ENCODE measurements around the gene PPM1D.
"Not testable (repeated sequence)": the region's sequence is repeated elsewhere in the genome, so short reads cannot be mapped to it uniquely, and the experiment has no call there.

PPM1D gene

GRCh38 chr17:60593441-60594036 lies 6.5 kb upstream of the PPM1D start:
- not testable (repeated sequence) for DNase-seq (ENCODE audit: low read depth)

GRCh38 chr17:60594170-60594569 lies 5.8 kb upstream of the PPM1D start:
- DNase-seq (ENCODE audit: low read depth) = not testable (repeated sequence)

- DNase-seq (ENCODE audit: low read depth) = no peak
Measured at GRCh38 chr17:60594734-60595133, 5.3 kb upstream of the PPM1D start.

- no peak for DNase-seq (ENCODE audit: low read depth)
Measured at GRCh38 chr17:60597297-60597696, 2.7 kb upstream of the PPM1D start.

DNA sequence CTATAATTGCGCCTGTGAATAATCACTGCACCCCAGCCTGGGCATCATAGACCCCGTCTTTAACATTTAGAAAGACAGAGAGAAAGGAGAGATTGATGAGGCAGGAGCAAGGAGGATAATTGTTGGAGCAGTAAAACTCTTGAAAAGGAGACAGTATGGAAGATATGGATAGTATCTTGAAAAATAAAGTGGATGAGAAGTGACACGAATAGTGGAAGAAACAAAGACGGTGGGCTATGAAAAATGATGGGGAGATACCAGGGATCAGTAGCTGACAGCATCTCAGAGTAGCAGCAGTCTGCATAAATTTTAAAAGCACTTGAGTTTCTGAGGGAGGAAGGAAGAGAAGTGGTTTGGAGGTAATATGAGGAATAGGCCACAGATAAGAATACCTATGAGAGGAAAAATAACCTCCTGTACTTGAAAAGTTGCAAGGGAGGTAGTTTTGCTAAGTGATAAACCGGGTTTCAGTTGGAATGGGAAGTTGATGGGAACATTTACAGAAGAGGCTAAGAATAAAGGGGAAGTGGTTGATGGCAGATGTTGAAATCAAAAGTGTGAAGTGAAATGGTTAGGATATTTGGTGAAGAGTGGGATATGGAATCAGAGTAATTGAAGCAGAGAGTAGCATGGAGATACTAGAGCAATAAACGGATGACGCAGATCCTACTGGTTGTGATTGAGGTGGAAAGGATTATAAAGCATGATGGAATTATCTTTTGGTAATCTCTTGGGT lies 1.8 kb upstream of the PPM1D start:
- no peak for DNase-seq (ENCODE audit: low read depth)

GRCh38 chr17:60599220-60599619 lies 773 bp upstream of the PPM1D start:
- DNase-seq (ENCODE audit: low read depth) = no peak

DNA sequence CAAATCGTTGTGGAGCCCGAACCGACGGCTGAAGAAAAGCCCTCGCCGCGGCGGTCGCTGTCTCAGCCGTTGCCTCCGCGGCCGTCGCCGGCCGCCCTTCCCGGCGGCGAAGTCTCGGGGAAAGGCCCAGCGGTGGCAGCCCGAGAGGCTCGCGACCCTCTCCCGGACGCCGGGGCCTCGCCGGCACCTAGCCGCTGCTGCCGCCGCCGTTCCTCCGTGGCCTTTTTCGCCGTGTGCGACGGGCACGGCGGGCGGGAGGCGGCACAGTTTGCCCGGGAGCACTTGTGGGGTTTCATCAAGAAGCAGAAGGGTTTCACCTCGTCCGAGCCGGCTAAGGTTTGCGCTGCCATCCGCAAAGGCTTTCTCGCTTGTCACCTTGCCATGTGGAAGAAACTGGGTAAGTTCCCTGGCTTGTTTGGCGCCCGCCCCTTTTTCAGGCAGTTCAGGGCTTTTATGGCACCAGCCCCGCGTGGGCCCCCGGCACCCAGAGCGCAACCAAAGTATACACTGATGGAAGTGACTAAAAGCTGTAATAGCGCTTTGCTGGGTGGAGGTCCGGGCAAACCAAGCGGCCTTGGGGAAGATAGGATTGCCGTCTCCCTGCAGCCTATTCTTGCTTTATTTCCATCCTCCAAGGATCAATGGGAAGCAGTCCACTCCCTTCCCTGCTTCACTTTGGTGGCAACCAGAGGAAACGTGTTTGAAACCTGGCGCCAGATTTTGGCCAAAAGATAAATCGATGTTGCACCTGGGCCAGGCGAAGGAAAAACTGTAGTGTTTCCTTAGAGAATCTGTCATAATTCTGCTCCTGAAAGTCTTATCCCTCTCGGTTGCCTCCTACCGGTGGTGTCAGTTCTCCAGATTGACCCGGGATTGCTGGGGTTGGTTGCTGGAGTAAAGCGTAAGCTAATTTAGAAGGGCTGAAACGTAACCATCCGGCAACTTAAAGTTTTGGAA lies 775 bp downstream of the PPM1D start:
- DNase-seq (ENCODE audit: low read depth) = peak; percentile 25

DNA sequence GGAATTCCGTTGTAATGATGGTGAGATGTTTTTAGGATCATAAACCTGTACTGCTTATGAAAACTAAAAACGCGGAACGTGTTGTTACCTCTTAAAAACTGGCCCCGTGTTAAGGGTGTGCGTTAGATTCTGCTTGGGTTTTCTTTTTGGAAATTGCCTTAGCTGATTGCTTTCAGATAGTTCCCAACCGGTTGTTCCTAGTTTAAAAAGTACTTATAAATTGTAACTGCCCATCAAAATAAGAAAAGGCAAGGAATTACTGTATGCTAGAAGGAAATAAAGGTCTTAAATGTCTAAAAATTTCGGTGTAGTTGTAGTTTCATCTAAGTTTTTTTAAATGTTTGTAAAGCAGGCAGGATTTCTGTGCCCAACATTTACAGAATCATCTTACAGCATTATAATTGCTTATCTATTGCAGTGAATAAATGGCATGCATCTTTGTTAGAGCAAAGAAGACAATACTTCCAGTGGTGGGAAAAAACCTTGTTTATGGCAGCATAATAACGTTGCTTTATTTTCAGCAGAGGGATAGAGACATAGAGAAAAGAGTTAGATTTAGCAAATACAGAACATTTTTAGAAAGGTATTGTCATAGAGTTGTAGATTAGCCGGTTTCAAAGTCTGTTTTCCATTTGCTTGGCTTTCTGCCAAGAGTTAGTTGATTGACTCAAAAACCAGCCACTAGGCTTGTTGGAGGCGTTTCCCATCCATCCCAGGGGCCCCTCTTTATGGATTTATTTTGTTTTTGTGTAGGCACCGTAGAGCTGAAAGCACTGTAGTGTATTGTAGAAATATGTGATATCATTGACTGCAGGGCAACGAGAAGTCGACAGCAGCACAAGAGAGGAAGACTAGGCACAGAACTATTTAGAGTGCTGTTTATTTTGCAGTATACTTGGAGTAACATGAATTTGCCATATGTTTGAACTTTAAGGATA lies 1.7 kb downstream of the PPM1D start:
- no peak for DNase-seq (ENCODE audit: low read depth)

DNA sequence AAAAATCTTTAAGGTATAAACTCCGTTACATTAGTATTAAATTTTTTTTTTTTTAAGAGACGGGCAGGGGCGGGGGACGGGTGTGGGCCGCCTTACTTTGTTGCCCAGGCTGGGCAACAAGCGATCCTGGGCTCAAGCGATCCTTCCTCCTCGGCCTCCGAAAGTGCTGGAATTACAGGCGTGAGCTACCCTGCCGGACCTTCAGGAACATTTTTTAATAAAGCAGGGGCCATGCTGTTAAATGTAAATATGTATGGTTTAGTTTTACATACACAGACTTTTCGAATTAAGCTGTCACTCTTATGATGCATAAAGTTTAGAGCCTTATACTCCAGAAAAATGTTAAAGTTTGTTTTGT lies 2.4 kb downstream of the PPM1D start:
- DNase-seq (ENCODE audit: low read depth) = no peak

DNA sequence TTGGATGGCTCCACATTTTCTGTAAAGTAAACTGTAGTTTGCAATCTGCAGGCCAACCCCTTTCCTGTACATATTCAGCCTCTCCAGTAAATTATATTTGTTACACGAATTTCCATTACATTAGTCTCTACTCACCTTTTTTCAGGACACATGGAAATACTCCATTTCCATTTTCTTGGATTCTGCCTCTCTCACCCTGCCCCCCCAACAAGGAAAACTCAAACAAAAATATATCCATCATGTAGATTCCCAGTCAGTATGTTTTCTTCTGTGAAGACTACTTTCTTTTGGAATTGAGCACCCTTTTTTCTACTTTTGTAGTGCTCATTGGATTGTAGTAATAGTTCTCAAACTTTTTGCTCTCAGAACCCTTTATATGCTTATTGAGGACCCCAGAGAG lies 2.9 kb downstream of the PPM1D start:
- no peak for DNase-seq (ENCODE audit: low read depth)

GRCh38 chr17:60603477-60603876 lies 3.5 kb downstream of the PPM1D start:
- not testable (repeated sequence) for DNase-seq (ENCODE audit: low read depth)

DNA sequence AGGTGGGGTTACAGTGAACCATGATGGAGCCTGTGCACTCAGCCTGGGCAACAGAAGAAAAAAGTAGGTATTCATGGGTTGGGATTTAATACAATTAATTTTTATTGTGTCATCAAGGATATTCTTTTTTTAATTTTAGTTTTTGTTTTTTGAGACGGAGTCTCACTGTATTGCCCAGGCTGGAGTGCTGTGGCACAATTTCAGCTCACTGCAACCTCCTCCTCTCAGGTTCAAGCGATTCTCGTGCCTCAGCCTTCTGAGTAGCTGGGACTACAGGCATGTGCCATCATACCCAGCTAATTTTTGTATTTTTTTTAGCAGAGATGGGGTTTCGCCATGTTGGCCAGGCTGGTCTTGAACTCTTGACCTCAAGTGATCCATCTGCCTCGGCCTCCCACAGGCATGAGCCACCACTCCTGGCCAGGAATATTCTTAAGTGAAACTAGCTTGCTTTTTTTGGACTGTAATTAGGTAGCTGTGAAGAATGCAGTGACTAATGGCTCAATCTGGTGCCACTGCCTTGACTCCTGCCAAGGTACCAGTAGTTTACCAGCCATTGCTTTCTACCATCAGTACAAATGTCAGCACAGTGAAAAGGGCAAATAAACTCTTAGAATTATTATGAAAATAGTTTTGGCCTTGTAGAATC lies 4.8 kb downstream of the PPM1D start:
- no peak for DNase-seq (ENCODE audit: low read depth)

- DNase-seq (ENCODE audit: low read depth) = no peak
Measured at GRCh38 chr17:60606036-60606435, 6.0 kb downstream of the PPM1D start.

GRCh38 chr17:60610473-60610872 lies 10.5 kb downstream of the PPM1D start:
- no peak for DNase-seq (ENCODE audit: low read depth)

GRCh38 chr17:60611321-60611720 lies 11.3 kb downstream of the PPM1D start:
- DNase-seq (ENCODE audit: low read depth) = not testable (repeated sequence)

DNA sequence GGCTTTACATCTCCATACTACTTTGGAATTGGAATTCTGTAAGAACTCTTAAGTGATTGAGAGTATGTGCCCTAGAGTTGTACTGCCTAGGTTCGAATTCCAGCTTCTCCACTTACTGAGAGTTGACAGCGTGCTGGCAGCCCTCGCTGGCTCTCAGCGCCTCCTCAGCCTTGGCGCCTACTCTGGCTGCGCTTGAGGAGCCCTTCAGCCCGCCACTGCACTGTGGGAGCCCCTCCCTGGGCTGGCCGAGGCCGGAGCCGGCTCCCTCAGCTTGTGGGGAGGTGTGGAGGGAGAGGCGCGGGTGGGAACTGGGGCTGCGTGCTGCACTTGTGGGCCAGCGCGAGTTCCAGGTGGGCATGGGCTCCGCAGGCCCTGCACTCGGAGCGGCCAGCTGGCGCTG lies 13.3 kb downstream of the PPM1D start:
- no peak for DNase-seq (ENCODE audit: low read depth)

DNA sequence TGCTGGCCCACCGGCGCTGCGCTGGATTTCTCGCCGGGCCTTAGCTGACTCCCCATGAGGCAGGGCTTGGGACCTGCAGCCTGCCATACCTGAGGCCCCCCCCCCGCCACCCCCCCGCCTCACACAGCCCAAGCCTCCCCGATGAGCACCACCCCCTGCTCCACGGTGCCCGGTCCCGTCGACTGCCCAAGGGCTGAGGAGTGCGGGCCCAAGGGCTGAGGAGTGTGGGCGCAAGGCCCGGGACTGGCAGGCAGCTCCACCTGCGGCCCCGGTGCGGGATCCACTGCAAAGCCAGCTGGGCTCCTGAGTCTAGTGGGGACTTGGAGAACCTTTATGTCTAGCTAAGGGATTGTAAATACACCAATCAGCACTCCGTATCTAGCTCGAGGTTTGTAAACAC lies 13.8 kb downstream of the PPM1D start:
- DNase-seq (ENCODE audit: low read depth) = not testable (repeated sequence)

GRCh38 chr17:60614247-60614646 lies 14.3 kb downstream of the PPM1D start:
- not testable (repeated sequence) for DNase-seq (ENCODE audit: low read depth)

- no peak for DNase-seq (ENCODE audit: low read depth)
Measured at GRCh38 chr17:60615108-60615507, 15.1 kb downstream of the PPM1D start.

GRCh38 chr17:60615840-60616239 lies 15.8 kb downstream of the PPM1D start:
- DNase-seq (ENCODE audit: low read depth) = no peak

DNA sequence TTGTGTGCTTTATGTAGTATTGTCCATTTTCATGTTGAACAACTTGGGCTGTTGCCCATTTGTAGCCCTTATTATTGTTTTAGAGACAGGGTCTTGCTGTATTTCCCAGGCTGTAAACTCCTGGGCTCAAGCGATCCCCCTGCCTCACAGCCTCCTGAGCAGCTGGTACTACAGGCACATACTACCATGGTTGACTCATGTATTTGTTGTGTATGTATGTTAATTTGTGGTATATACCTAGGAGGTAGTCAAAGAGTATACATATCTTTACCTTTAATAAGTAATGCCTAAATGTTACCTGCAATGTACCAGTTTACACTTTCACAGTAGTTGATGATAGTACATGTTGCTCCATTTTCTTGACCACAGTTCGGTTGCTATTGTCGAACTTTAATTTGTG lies 18.1 kb downstream of the PPM1D start:
- DNase-seq (ENCODE audit: low read depth) = no peak

Measured in stimulated activated CD8-positive, alpha-beta memory T cell treated with anti-CD3 and anti-CD28 coated beads, Interleukin-12 subunit alpha, Interleukin-12 subunit beta, amount 100 ng/mL, for 4 hours (primary cell).